ENCODE data around the gene DNAJC5.

DNA sequence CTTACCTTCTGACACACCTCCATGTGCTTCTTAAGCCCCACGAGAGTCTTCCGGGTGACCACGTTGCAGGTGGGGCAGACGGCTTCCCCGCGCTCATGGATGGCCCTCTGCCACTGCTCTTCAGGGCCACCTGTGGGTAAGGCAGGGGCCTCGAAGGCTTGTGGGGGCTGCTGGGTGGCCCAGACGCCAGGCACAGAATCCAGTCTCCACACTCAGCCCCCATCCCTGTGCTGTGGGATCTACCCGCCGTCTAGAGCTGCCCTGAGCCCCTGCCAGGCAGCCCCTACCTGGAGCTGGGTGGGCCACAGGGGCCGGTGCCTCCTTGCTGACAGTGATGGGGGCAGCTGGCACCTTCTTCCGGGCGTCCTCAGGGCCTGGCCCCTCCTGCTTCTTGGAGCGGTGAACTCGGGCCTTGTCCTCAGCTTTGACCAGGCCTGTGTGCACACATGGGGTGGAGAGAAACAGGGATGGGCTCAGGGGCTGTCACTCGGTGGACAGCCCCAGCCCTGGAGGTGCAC is 68.9 kb downstream of the DNAJC5 start:
- TF ChIP-seq, protein P1, sequence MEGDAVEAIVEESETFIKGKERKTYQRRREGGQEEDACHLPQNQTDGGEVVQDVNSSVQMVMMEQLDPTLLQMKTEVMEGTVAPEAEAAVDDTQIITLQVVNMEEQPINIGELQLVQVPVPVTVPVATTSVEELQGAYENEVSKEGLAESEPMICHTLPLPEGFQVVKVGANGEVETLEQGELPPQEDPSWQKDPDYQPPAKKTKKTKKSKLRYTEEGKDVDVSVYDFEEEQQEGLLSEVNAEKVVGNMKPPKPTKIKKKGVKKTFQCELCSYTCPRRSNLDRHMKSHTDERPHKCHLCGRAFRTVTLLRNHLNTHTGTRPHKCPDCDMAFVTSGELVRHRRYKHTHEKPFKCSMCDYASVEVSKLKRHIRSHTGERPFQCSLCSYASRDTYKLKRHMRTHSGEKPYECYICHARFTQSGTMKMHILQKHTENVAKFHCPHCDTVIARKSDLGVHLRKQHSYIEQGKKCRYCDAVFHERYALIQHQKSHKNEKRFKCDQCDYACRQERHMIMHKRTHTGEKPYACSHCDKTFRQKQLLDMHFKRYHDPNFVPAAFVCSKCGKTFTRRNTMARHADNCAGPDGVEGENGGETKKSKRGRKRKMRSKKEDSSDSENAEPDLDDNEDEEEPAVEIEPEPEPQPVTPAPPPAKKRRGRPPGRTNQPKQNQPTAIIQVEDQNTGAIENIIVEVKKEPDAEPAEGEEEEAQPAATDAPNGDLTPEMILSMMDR (IDR thresholded peaks at IDR 0.05) = no peak
- TF ChIP-seq POLR2A (IDR thresholded peaks at IDR 0.05) = no peak
